Measurements from ENCODE around the gene AMMECR1L.
"Not testable (repeated sequence)": the region's sequence is repeated elsewhere in the genome, so short reads cannot be mapped to it uniquely, and the experiment has no call there.

The AMMECR1L gene

GRCh38 chr2:127857265-127857808 is 28.4 kb downstream of the AMMECR1L start:
- FAIRE-seq, result peak; percentile 24
- peak; percentile 26 for DNase-seq (ENCODE audit: insufficient read length)
- no peak for TF ChIP-seq POLR2AphosphoS5 (IDR thresholded peaks at IDR 0.05; ENCODE audit: low read depth, low read length)

DNA sequence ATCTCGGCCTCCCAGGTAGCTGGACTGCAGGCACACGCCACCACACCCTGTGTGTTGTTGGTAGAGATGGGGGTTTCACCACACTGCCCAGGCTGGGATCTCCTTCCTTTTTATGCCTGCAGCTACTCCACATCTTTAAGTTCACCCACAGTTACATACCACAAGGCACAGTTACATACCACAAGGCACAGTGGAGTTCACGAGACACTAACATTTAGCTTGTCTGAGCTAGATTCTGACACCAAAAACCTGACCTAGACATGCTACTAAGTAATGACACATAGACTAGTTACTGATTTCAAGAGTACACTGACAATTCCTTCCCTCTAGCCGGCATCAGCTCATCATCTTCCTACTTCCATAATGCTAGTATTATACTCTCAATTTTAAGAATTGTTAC is 32.1 kb downstream of the AMMECR1L start:
- FAIRE-seq (no peak), DNase-seq (ENCODE audit: insufficient read length) (no peak)
- TF ChIP-seq POLR2A (IDR thresholded peaks at IDR 0.05; ENCODE audit: low read depth, low read length) (no peak), POLR2AphosphoS5 (IDR thresholded peaks at IDR 0.05; ENCODE audit: low read depth, low read length) (no peak), TAF1 (IDR thresholded peaks at IDR 0.05; ENCODE audit: borderline replicate concordance, low read depth, low read length) (no peak)

GRCh38 chr2:127852388-127852787 is 33.4 kb downstream of the AMMECR1L start:
- TF ChIP-seq POLR2AphosphoS5 (IDR thresholded peaks at IDR 0.05; ENCODE audit: low read depth, low read length) (no peak), TAF1 (IDR thresholded peaks at IDR 0.05; ENCODE audit: borderline replicate concordance, low read depth, low read length) (no peak), POLR2A (IDR thresholded peaks at IDR 0.05; ENCODE audit: low read depth, low read length) (0 out of 2 replicates have a peak, but pooled peaks have one; percentile 21)
- no peak for FAIRE-seq
- no peak for DNase-seq (ENCODE audit: insufficient read length)

GRCh38 chr2:127847931-127848330 is 37.8 kb downstream of the AMMECR1L start:
- no peak for DNase-seq (ENCODE audit: insufficient read length)
- TF ChIP-seq POLR2AphosphoS5 (IDR thresholded peaks at IDR 0.05; ENCODE audit: low read depth, low read length), result no peak
- TF ChIP-seq POLR2A (IDR thresholded peaks at IDR 0.05; ENCODE audit: low read depth, low read length), result no peak
- TF ChIP-seq TAF1 (IDR thresholded peaks at IDR 0.05; ENCODE audit: borderline replicate concordance, low read depth, low read length), result no peak
- no peak for FAIRE-seq

DNA sequence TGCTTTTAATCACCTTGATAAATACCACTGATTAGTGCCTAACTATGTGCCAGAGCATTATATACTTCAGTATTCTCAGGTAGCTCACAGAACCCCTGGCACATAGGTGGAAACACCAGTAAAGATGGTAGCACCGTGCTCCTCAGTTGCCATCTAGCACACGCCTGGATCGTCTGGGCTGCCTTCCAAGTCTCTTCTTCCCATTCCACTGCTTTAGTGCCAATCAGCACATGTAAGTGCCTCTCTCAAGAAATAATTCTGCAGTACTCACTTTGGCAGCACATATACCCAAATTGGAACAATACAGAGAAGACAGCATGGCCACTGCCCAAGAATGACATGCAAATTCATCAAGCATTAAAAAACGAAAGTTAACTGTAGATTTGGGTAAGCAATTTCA is 40.8 kb downstream of the AMMECR1L start:
- TF ChIP-seq TAF1 (IDR thresholded peaks at IDR 0.05; ENCODE audit: borderline replicate concordance, low read depth, low read length) (no peak), POLR2AphosphoS5 (IDR thresholded peaks at IDR 0.05; ENCODE audit: low read depth, low read length) (no peak), POLR2A (IDR thresholded peaks at IDR 0.05; ENCODE audit: low read depth, low read length) (no peak)
- FAIRE-seq (no peak), DNase-seq (ENCODE audit: insufficient read length) (no peak)

GRCh38 chr2:127843677-127844076 is 42.1 kb downstream of the AMMECR1L start:
- DNase-seq (ENCODE audit: insufficient read length) (no peak), FAIRE-seq (no peak)
- TF ChIP-seq POLR2AphosphoS5 (IDR thresholded peaks at IDR 0.05; ENCODE audit: low read depth, low read length) (no peak), POLR2A (IDR thresholded peaks at IDR 0.05; ENCODE audit: low read depth, low read length) (no peak; the same call in 1 of the 2 replicates), TAF1 (IDR thresholded peaks at IDR 0.05; ENCODE audit: borderline replicate concordance, low read depth, low read length) (no peak)

DNA sequence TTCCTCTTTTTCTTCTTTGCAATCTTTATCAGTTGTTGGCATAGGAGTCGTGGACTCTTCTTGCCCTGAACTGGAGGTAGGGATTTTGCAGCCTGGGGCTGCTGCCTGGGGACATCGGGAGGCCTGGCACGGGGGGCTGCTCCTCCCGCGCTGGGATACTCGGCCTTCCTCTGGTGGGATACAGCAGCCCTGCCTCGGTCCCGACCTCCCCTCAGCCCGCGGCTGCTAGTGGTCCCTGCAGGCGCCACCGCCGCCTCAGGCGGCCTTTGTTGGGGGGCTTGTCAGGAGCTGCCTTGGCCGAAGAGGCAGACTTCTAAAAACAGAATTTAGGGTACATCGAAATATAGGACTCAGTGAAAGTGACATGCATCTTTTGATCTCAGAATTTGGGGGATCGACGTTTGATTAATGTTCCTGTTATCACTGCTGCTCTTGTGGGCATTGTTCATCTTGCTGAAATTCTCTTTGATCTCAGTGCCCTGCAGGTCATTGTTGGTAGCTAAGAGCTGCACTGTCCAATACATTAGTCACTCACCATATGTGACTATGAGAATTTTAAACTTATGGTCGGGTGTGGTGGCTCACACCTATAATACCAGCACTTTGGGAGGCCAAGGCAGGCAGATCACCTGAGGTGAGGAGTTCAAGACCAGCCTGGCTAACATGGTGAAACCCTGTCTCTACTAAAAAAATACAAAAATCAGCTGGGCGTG is 44.1 kb downstream of the AMMECR1L start:
- FAIRE-seq, result no peak

GRCh38 chr2:127840893-127841292 is 44.9 kb downstream of the AMMECR1L start:
- TF ChIP-seq POLR2AphosphoS5 (IDR thresholded peaks at IDR 0.05; ENCODE audit: low read depth, low read length), result no peak
- TF ChIP-seq POLR2A (IDR thresholded peaks at IDR 0.05; ENCODE audit: low read depth, low read length), result no peak
- TF ChIP-seq TAF1 (IDR thresholded peaks at IDR 0.05; ENCODE audit: borderline replicate concordance, low read depth, low read length), result no peak
- no peak for FAIRE-seq

More for the DNA sequence above, 44.1 kb downstream of the AMMECR1L start:
- no peak for DNase-seq (ENCODE audit: insufficient read length)
- no peak for TF ChIP-seq POLR2AphosphoS5 (IDR thresholded peaks at IDR 0.05; ENCODE audit: low read depth, low read length)
- no peak for TF ChIP-seq TAF1 (IDR thresholded peaks at IDR 0.05; ENCODE audit: borderline replicate concordance, low read depth, low read length)
- no peak for TF ChIP-seq POLR2A (IDR thresholded peaks at IDR 0.05; ENCODE audit: low read depth, low read length)

GRCh38 chr2:127834951-127835350 is 50.8 kb downstream of the AMMECR1L start:
- no peak for DNase-seq (ENCODE audit: insufficient read length)
- TF ChIP-seq TAF1 (IDR thresholded peaks at IDR 0.05; ENCODE audit: borderline replicate concordance, low read depth, low read length) (no peak), POLR2AphosphoS5 (IDR thresholded peaks at IDR 0.05; ENCODE audit: low read depth, low read length) (no peak)
- no peak for FAIRE-seq

More at GRCh38 chr2:127840893-127841292, 44.9 kb downstream of the AMMECR1L start:
- DNase-seq (ENCODE audit: insufficient read length), result no peak

- FAIRE-seq, result peak; percentile 95
- TF ChIP-seq POLR2A (IDR thresholded peaks at IDR 0.05; ENCODE audit: low read depth, low read length) (no peak), POLR2AphosphoS5 (IDR thresholded peaks at IDR 0.05; ENCODE audit: low read depth, low read length) (peak; percentile 45; the same call in 1 of the 2 replicates), TAF1 (IDR thresholded peaks at IDR 0.05; ENCODE audit: borderline replicate concordance, low read depth, low read length) (no peak)
- peak; percentile 63 for DNase-seq (ENCODE audit: insufficient read length)
Observed at GRCh38 chr2:127829845-127830246, 55.9 kb downstream of the AMMECR1L start.

DNA sequence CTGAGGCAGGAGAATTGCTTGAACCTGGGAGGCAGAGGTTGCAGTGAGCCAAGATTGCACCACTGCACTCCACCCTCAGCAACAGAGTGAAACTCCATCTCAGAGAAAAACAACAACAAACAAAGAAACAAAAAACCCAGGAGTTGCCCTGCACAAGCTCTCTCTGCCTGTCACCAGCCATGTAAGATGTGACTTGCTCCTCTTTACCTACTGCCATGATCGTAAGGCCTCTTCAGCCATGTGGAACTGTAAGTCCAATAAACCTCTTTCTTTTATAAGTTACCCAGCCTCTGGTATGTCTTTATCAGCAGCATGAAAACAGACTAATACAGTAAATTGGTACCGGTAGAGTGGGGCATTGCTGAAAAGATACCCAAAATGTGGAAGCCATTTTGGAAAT is 59.0 kb downstream of the AMMECR1L start:
- not testable (repeated sequence) for DNase-seq (ENCODE audit: insufficient read length); FAIRE-seq

GRCh38 chr2:127826047-127826446 is 59.7 kb downstream of the AMMECR1L start:
- FAIRE-seq, result no peak
- DNase-seq (ENCODE audit: insufficient read length), result no peak
- TF ChIP-seq TAF1 (IDR thresholded peaks at IDR 0.05; ENCODE audit: borderline replicate concordance, low read depth, low read length) (no peak), POLR2AphosphoS5 (IDR thresholded peaks at IDR 0.05; ENCODE audit: low read depth, low read length) (no peak)
